MCF 10A (cell line): ENCODE measurements around the gene PMEPA1. TPM values are rescaled to one million over a fixed set of nuclear protein-coding genes. Genes with fewer than 3 reads are reported as not detected.

ENCODE experiments used
- BruUV-seq: library from RNA; stranded (reverse); fragments of 400-500 nt; replicated peaks from 2 replicates; lab custom pipeline; 2021; lab: Mats Ljungman, UMichigan
- CTCF ChIA-PET: fragments of 300-600 bp; sonication (Branson Sonifier 250); formaldehyde crosslinking; extraction: SDS; loops from one replicate; lab custom pipeline; 2021; ENCODE audit warnings: antibody characterized with exemption, inconsistent platforms; lab: Yijun Ruan, JAX
- POLR2A ChIA-PET: fragments of 300-600, 350-650 bp; sonication (Branson Sonifier 250); formaldehyde crosslinking; extraction: SDS; loops from one replicate; lab custom pipeline; 2020; ENCODE audit warnings: antibody characterized with exemption, inconsistent platforms; lab: Yijun Ruan, JAX
- DNase-seq: peaks from one replicate; pipeline ENCODE4 v3.0.0-alpha.2; 2018; ENCODE audit not compliant: unreplicated experiment
- H3K27ac Mint-ChIP-seq: one replicate; pipeline ENCODE4 v1.8.0; 2022; ENCODE audit warnings: mild to moderate bottlenecking, low read depth, mixed read lengths; ENCODE audit not compliant: unreplicated experiment
- H3K27me3 Mint-ChIP-seq: one replicate; pipeline ENCODE4 v1.8.0; 2022; ENCODE audit warnings: mixed read lengths; ENCODE audit not compliant: insufficient read depth, unreplicated experiment
- H3K36me3 Mint-ChIP-seq: one replicate; pipeline ENCODE4 v1.8.0; 2022; ENCODE audit warnings: mild to moderate bottlenecking, moderate library complexity, mixed read lengths; ENCODE audit not compliant: insufficient read depth, unreplicated experiment
- H3K4me1 Mint-ChIP-seq: one replicate; pipeline ENCODE4 v1.8.0; 2022; ENCODE audit warnings: mixed read lengths; ENCODE audit not compliant: insufficient read depth, unreplicated experiment
- H3K4me3 Mint-ChIP-seq: one replicate; pipeline ENCODE4 v1.8.0; 2022; ENCODE audit warnings: mild to moderate bottlenecking, moderate library complexity, mixed read lengths; ENCODE audit not compliant: unreplicated experiment
- H3K9me3 Mint-ChIP-seq: one replicate; pipeline ENCODE4 v1.8.0; 2022; ENCODE audit warnings: mixed read lengths; ENCODE audit not compliant: unreplicated experiment
- intact Hi-C: fragments of 100-400 bp; cut with micrococcal nuclease; formaldehyde crosslinking; loops from 2 replicates; pipeline ENCODE4 v1.14.1; 2022
- total RNA-seq: library from RNA; stranded (reverse); gene quantifications from 2 replicates; pipeline ENCODE4 v1.2.3, GENCODE V29; 2022
- TF ChIP-seq, protein P1 (sequence below): fragments of 200-600 bp; IDR thresholded peaks from one replicate; pipeline ENCODE4 v1.8.0; 2022; ENCODE audit warnings: antibody characterized with exemption, mild to moderate bottlenecking; ENCODE audit not compliant: unreplicated experiment

Gene PMEPA1
- total RNA-seq, 1 experiment from 2014 or later = 68.5 TPM

DNA sequence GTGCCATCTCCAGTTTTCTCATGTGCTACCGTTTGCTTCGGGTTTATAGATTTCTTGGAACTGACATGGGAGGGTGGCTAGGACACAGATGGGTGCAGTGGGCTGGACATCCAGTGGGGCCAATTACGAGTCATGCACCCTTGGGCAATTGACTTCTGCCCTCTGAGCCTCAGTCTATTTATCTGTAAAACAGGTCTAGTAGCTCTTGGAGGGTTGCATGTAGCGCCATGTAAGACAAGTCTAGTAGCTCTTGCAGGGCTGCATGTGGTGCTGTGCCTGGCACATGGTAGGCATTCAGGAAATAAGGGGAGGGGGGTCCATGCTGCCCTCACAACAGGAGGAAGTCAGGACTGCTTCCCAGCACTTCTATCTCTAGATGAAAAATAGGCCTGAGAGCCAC, 15.3 kb downstream of the PMEPA1 start:
- ChIA-PET CTCF (interaction anchor here (0.6 to 2.6 kb wide), 14 partner anchors 13 to 491 kb away, joined by 3 to 23 read pairs (median 4); no protein-coding TSS in a partner anchor), POLR2A (interaction anchor here (0.8 to 9.3 kb wide), 7 partner anchors 15 to 417 kb away, joined by 3 to 185 read pairs (median 11); partner anchors contain the start of gene PMEPA1)
- Mint-ChIP-seq H3K27ac (peak overlapping the region; percentile 79), H3K9me3 (no peaks in the 10 kb centered on the region), H3K4me3 (no peak overlapping the region), H3K36me3 (peaks cover 7% of the 10 kb centered on the region), H3K4me1 (peaks cover 46% of the 10 kb centered on the region), H3K27me3 (no peaks in the 10 kb centered on the region)
- no peak for DNase-seq
- intact Hi-C loops = loop anchor here (10.0 kb wide), 1 partner anchor 190 kb away; no protein-coding TSS in a partner anchor
- no TSS peak for BruUV-seq
- TF ChIP-seq, protein P1, sequence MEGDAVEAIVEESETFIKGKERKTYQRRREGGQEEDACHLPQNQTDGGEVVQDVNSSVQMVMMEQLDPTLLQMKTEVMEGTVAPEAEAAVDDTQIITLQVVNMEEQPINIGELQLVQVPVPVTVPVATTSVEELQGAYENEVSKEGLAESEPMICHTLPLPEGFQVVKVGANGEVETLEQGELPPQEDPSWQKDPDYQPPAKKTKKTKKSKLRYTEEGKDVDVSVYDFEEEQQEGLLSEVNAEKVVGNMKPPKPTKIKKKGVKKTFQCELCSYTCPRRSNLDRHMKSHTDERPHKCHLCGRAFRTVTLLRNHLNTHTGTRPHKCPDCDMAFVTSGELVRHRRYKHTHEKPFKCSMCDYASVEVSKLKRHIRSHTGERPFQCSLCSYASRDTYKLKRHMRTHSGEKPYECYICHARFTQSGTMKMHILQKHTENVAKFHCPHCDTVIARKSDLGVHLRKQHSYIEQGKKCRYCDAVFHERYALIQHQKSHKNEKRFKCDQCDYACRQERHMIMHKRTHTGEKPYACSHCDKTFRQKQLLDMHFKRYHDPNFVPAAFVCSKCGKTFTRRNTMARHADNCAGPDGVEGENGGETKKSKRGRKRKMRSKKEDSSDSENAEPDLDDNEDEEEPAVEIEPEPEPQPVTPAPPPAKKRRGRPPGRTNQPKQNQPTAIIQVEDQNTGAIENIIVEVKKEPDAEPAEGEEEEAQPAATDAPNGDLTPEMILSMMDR = no peak

DNA sequence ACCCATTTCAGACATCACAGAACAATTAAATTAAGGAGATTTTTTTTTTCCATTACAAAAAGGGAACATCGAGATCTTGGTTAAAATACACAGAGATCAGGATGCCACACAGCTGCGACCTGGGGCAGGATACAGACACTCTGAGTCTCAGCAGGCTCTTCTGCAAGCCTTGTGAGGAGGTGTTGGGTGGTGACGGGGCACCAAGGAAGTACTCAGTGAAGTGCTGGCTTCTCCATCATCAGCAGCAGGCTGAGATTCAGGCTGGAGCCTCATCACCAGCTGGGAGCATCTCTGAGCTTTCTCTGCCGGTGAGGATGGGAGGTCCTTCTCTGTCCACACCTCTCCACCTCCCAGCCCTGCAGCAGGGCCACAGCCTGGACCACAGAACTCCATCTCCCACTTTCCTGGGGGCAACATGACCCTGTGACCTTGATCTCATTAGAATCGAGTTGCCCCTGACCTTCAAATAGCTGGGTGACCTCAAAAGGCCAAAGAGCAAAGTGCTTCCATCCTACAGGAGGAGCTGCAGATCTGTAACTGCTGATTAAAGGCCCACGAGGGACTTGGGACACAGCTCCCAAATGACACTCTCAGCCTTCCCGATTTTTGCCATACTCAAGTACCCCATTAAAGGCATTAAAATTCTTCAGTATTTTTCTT, 16.0 kb downstream of the PMEPA1 start:
- Mint-ChIP-seq H3K36me3 (peaks cover 7% of the 10 kb centered on the region), H3K9me3 (no peaks in the 10 kb centered on the region), H3K27ac (peak overlapping the region; percentile 79), H3K4me1 (peaks cover 46% of the 10 kb centered on the region), H3K27me3 (no peaks in the 10 kb centered on the region), H3K4me3 (peak overlapping the region; percentile 5)
- BruUV-seq = no TSS peak
- POLR2A ChIA-PET = interaction anchor here (0.6 to 9.3 kb wide), 11 partner anchors 10 to 418 kb away, joined by 3 to 185 read pairs (median 10); partner anchors contain the start of gene PMEPA1
- intact Hi-C loops = loop anchor here (1.0 to 10.0 kb wide), 3 partner anchors 191 to 485 kb away; no protein-coding TSS in a partner anchor
- TF ChIP-seq, protein P1 = no peak
- CTCF ChIA-PET = interaction anchor here (0.6 to 2.6 kb wide), 28 partner anchors 9 to 544 kb away, joined by 3 to 23 read pairs (median 4); no protein-coding TSS in a partner anchor
- no peak for DNase-seq

DNA sequence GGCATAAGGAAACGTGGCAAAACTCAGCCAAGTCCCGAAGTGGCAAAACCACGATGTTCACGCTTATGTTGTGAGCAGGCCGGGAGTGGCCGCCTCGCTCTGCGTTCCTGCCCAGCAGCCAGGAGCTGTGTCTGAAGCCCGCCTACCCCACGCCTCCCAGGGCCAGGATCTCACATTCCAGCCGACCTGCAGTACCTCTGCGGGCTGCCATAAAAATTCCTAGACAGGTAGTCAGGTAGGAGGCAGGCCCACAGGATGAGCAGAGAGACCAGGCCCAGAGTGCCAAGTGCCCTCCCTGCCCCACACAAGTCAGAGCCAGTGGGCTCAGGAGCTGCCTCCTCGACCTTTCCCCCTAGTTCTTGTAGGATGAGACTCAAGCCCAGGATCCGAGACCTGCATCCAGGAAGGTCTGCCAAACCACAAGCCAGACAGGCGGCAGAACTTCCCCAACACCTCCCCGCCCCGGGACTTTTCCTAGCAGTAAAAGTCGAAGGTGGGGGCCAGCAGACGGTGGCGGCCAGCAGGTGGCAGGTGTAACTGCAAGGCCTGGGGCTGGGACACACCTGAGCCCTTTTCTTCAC, 16.7 kb downstream of the PMEPA1 start:
- peak; percentile 81 for DNase-seq
- intact Hi-C loops = loop anchor here (1.0 to 10.0 kb wide), 3 partner anchors 192 to 486 kb away; no protein-coding TSS in a partner anchor
- Mint-ChIP-seq H3K27ac (peak overlapping the region; percentile 7), H3K4me3 (peak overlapping the region; percentile 11), H3K9me3 (no peaks in the 10 kb centered on the region), H3K36me3 (peaks cover 7% of the 10 kb centered on the region), H3K27me3 (no peaks in the 10 kb centered on the region), H3K4me1 (peaks cover 46% of the 10 kb centered on the region)
- CTCF ChIA-PET = interaction anchor here (0.6 to 2.6 kb wide), 25 partner anchors 9 to 996 kb away, joined by 3 to 23 read pairs (median 4); no protein-coding TSS in a partner anchor
- POLR2A ChIA-PET = interaction anchor here (0.6 to 9.3 kb wide), 13 partner anchors 9 to 849 kb away, joined by 3 to 185 read pairs (median 3); partner anchors contain the start of gene PMEPA1
- TF ChIP-seq, protein P1 = peak; percentile 39
- no TSS peak for BruUV-seq
